Astrocyte (in vitro differentiated cells and primary cell): ENCODE measurements around the gene REEP6. TPM values are rescaled to one million over a fixed set of nuclear protein-coding genes. Genes with fewer than 3 reads are reported as not detected.

Source experiments
- DNase-seq: peaks from one replicate; pipeline ENCODE4 v3.0.0-alpha.2; 2010; ENCODE audit warnings: low read depth
- FAIRE-seq: peaks from 2 replicates; lab custom pipeline; 2011; peaks lifted over from hg19 to GRCh38; lab: Jason Lieb, UNC
- H2AFZ ChIP-seq: 2 replicates; pipeline ENCODE4 v1.6.0; 2012; ENCODE audit warnings: low read depth, low read length, inconsistent platforms
- H3K27ac ChIP-seq: 2 replicates; pipeline ENCODE4 v1.5.1; 2011; ENCODE audit warnings: low read depth, low read length, inconsistent platforms
- H3K27me3 ChIP-seq: 2 replicates; pipeline ENCODE4 v1.6.0; 2011; ENCODE audit warnings: low read length, inconsistent platforms; ENCODE audit not compliant: insufficient read depth
- H3K36me3 ChIP-seq: 2 replicates; pipeline ENCODE4 v1.5.1; 2011; ENCODE audit warnings: low read length, inconsistent platforms; ENCODE audit not compliant: insufficient read depth
- H3K4me1 ChIP-seq: 2 replicates; pipeline ENCODE4 v1.5.1; 2011; ENCODE audit warnings: low read length, inconsistent platforms; ENCODE audit not compliant: insufficient read depth
- H3K4me2 ChIP-seq: 2 replicates; pipeline ENCODE4 v1.6.0; 2012; ENCODE audit warnings: low read length, inconsistent platforms
- H3K4me3 ChIP-seq: 2 replicates; pipeline ENCODE4 v1.5.1; 2011; ENCODE audit warnings: low read depth, mild to moderate bottlenecking, low read length, inconsistent platforms; ENCODE audit not compliant: insufficient read depth
- H3K79me2 ChIP-seq: 2 replicates; pipeline ENCODE4 v1.6.0; 2012; ENCODE audit warnings: mild to moderate bottlenecking, low read length, inconsistent platforms; ENCODE audit not compliant: insufficient read depth
- H3K9ac ChIP-seq: 2 replicates; pipeline ENCODE4 v1.6.0; 2012; ENCODE audit warnings: mild to moderate bottlenecking, low read length, inconsistent platforms
- H3K9me3 ChIP-seq: 2 replicates; pipeline ENCODE4 v1.5.1; 2012; ENCODE audit warnings: low read depth, mild to moderate bottlenecking, low read length, inconsistent platforms; ENCODE audit not compliant: insufficient read depth
- H4K20me1 ChIP-seq: 2 replicates; pipeline ENCODE4 v1.6.0; 2012; ENCODE audit warnings: low read length, inconsistent platforms; ENCODE audit not compliant: insufficient read depth
- H3K27ac Mint-ChIP-seq: one replicate; pipeline ENCODE4 v1.8.0; 2021; ENCODE audit warnings: mild to moderate bottlenecking, mixed read lengths; ENCODE audit not compliant: unreplicated experiment
- H3K27me3 Mint-ChIP-seq: one replicate; pipeline ENCODE4 v1.8.0; 2021; ENCODE audit warnings: low read depth, mixed read lengths; ENCODE audit not compliant: unreplicated experiment
- H3K36me3 Mint-ChIP-seq: one replicate; pipeline ENCODE4 v1.8.0; 2021; ENCODE audit warnings: low read depth, mixed read lengths; ENCODE audit not compliant: unreplicated experiment
- H3K4me1 Mint-ChIP-seq: one replicate; pipeline ENCODE4 v1.8.0; 2021; ENCODE audit warnings: low read depth, mixed read lengths; ENCODE audit not compliant: unreplicated experiment
- H3K4me3 Mint-ChIP-seq: one replicate; pipeline ENCODE4 v1.8.0; 2021; ENCODE audit warnings: mild to moderate bottlenecking, moderate library complexity, mixed read lengths; ENCODE audit not compliant: unreplicated experiment
- H3K9me3 Mint-ChIP-seq: one replicate; pipeline ENCODE4 v1.8.0; 2021; ENCODE audit warnings: mild to moderate bottlenecking, mixed read lengths; ENCODE audit not compliant: unreplicated experiment
- CTCF ChIP-seq: IDR thresholded peaks from 2 replicates; pipeline ENCODE4 v1.5.1; 2011; ENCODE audit warnings: low read depth, mild to moderate bottlenecking, inconsistent platforms, low read length, moderate library complexity; ENCODE audit not compliant: insufficient read depth
- EZH2 ChIP-seq: IDR thresholded peaks from 2 replicates; pipeline ENCODE4 v1.6.1; 2012; ENCODE audit warnings: mild to moderate bottlenecking, low read length, inconsistent platforms; ENCODE audit not compliant: insufficient read depth
- total RNA-seq: library from RNA; stranded (reverse); gene quantifications from 2 replicates; pipeline ENCODE4 v1.2.1, GENCODE V29; 2021

Gene REEP6
- total RNA-seq, 1 donor from 2014 or later = 5.7 TPM

- H2AFZ ChIP-seq = no peak overlapping the region
- no peak for DNase-seq
- H3K9me3 Mint-ChIP-seq = peaks cover 4% of the 10 kb centered on the region
- TF ChIP-seq EZH2 (peak; percentile 84), CTCF (no peak)
- no peak overlapping the region for H3K9ac ChIP-seq
- H3K27me3 ChIP-seq = peaks cover 27% of the 10 kb centered on the region
- H3K4me2 ChIP-seq = peak overlapping the region; percentile 50
- H3K27ac ChIP-seq = no peak overlapping the region
- H3K36me3 ChIP-seq = no peaks in the 10 kb centered on the region
- H3K27ac Mint-ChIP-seq = no peak overlapping the region
- no peaks in the 10 kb centered on the region for H3K36me3 Mint-ChIP-seq
- H3K4me3 ChIP-seq = no peak overlapping the region
- no peaks in the 10 kb centered on the region for H3K4me1 ChIP-seq
- no peaks in the 10 kb centered on the region for H3K79me2 ChIP-seq
- no peaks in the 10 kb centered on the region for H3K4me1 Mint-ChIP-seq
- peaks cover 45% of the 10 kb centered on the region for H3K27me3 Mint-ChIP-seq
- H4K20me1 ChIP-seq = peaks cover 7% of the 10 kb centered on the region
- FAIRE-seq = no peak
- H3K9me3 ChIP-seq = peaks cover 3% of the 10 kb centered on the region
- peak overlapping the region; percentile 76 for H3K4me3 Mint-ChIP-seq
Measured at GRCh38 chr19:1524287-1524971, 33.4 kb downstream of the REEP6 start.

DNA sequence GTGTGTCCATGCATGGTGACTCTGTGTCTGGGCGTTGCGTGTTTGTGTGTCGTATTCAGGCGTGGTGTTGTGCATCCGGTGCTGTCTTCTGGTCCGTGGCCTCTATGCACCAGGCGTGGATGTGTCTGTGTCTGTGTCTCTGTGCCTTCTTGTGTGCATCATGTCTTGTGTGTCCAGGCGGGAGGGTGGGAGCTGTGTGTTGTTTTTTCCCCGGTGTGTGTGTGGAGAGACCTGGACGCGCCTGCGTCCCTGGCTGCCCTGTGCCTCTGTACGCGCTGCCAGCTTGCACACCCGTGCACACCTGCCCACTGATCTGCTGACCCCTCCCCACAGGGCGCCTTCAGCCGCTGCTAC, 34.0 kb downstream of the REEP6 start:
- Histone ChIP-seq H3K4me3 (no peak overlapping the region), H2AFZ (no peak overlapping the region), H3K36me3 (no peaks in the 10 kb centered on the region), H3K79me2 (no peaks in the 10 kb centered on the region), H4K20me1 (peaks cover 7% of the 10 kb centered on the region), H3K27me3 (peaks cover 27% of the 10 kb centered on the region), H3K27ac (no peak overlapping the region), H3K9me3 (peaks cover 3% of the 10 kb centered on the region), H3K4me1 (no peaks in the 10 kb centered on the region), H3K4me2 (no peak overlapping the region), H3K9ac (no peak overlapping the region)
- DNase-seq (no peak), FAIRE-seq (no peak)
- H3K9me3 Mint-ChIP-seq = peaks cover 4% of the 10 kb centered on the region
- peaks cover 45% of the 10 kb centered on the region for H3K27me3 Mint-ChIP-seq
- no peak overlapping the region for H3K4me3 Mint-ChIP-seq
- H3K27ac Mint-ChIP-seq = no peak overlapping the region
- TF ChIP-seq EZH2 (no peak), CTCF (no peak)
- H3K36me3 Mint-ChIP-seq = peaks cover 1% of the 10 kb centered on the region
- H3K4me1 Mint-ChIP-seq = no peaks in the 10 kb centered on the region

- no peak for DNase-seq
- no peak overlapping the region for H2AFZ ChIP-seq
- no peak overlapping the region for H3K4me3 Mint-ChIP-seq
- H3K27me3 Mint-ChIP-seq = peaks cover 48% of the 10 kb centered on the region
- H3K4me1 ChIP-seq = no peaks in the 10 kb centered on the region
- H3K4me1 Mint-ChIP-seq = no peaks in the 10 kb centered on the region
- TF ChIP-seq CTCF (no peak), EZH2 (no peak)
- H3K27me3 ChIP-seq = peaks cover 27% of the 10 kb centered on the region
- FAIRE-seq = no peak
- peaks cover 3% of the 10 kb centered on the region for H3K9me3 ChIP-seq
- H3K4me2 ChIP-seq = no peak overlapping the region
- peaks cover 3% of the 10 kb centered on the region for H3K36me3 Mint-ChIP-seq
- H3K9me3 Mint-ChIP-seq = peaks cover 4% of the 10 kb centered on the region
- no peaks in the 10 kb centered on the region for H3K36me3 ChIP-seq
- no peak overlapping the region for H3K4me3 ChIP-seq
- no peak overlapping the region for H3K27ac ChIP-seq
- H3K9ac ChIP-seq = no peak overlapping the region
- H4K20me1 ChIP-seq = peaks cover 7% of the 10 kb centered on the region
- H3K27ac Mint-ChIP-seq = no peak overlapping the region
- no peaks in the 10 kb centered on the region for H3K79me2 ChIP-seq
Measured at GRCh38 chr19:1525343-1525742, 34.4 kb downstream of the REEP6 start.
